Stimulated activated CD4-positive, alpha-beta T cell treated with anti-CD3 and anti-CD28 coated beads, Interleukin-4, amount 100 ng/mL, for 4 hours (primary cell): ENCODE data around the gene GSTM2.
"Not testable (repeated sequence)": the region's sequence is repeated elsewhere in the genome, so short reads cannot be mapped to it uniquely, and the experiment has no call there.

Experiments
- DNase-seq, 2 experiments: peaks; one replicate each; pipeline ENCODE4 v3.0.0-alpha.2; 2020

Gene GSTM2

DNA sequence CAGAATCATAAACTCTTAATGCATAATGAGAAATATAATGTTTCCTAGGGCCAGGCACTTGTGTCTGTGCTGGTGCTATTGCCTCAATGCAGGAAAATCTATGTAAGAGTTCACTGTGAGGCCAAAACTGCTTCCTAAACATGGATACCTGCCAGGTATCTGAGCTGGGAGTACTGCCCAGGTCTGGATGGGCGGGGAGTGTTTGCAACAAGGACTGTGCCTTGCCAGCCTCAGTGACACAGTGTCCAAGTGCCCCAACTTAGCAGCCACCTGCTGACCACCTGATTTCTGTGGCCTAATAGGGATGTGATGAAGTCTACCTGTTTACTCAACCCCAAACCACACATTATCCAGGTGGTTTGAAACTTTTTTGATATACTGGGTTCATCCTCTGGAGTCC, 17.5 kb downstream of the GSTM2 start:
- DNase-seq, result not testable (repeated sequence)

DNA sequence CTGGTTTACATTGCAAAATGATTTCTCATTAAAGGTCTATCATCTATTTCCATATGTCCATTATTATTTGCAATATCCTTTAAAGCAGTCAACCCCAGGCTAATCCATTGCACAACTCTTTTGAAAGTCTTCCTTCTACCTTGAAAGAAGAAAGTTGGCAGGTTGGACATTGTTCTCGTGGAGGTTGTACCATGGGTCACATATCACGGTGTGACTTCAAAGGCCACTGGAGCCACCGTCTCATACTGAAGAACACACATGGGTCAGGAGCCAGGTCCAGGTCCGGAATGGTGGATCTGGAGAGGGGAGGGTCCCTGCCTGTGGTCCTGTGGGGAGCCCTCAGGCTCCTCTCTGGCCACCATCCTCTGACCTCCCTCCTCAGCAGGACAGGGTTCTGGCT, 18.0 kb downstream of the GSTM2 start:
- DNase-seq, result not testable (repeated sequence)

DNA sequence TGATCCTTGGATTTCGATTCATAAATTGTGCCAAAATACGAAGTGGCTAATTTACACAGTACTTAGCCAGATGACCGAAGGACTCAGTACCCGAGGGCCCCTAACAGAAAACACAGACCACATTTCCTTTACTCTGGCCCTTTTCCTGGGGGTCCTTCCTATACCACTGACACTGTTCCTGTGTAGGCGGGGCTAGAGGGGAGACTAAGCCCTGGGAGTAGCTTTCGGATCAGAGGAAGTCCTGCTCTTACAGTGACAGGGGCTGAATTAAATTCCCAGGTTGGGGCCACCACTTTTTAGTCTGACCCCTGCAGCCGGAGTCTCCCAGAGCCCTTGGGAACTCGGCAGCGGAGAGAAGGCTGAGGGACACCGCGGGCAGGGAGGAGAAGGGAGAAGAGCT, 19.3 kb downstream of the GSTM2 start:
- not testable (repeated sequence) for DNase-seq

DNA sequence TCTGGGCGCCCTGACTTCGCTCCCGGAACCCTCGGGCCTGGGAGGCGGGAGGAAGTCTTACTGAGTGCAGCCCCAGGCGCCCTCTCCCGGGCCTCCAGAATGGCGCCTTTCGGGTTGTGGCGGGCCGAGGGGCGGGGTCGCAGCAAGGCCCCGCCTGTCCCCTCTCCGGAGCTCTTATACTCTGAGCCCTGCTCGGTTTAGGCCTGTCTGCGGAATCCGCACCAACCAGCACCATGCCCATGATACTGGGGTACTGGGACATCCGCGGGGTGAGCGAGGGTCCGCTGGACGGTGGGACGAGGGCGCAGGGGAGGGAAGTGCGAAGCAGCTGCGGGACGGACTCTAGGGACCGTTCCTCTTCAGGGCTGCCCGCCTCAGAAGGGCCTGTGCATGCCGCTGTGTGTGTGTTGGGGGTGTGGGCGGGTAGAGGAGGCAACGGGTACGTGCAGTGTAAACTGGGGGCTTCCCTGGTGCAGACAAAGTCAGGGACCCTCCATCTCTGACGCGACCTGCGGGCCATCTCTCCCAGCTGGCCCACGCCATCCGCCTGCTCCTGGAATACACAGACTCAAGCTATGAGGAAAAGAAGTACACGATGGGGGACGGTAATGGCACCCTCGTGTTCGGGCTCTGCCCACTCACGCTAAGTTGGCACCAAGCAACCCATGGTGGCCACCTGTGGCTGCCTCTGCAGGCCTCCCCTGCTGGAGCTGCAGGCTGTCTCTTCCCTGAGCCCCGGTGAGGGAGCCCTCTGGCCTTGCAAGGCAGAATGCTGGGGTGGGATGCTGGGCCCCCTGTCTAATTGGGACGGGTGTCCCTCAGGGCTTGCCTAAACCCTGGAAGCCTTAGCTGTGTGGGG, 20.0 kb downstream of the GSTM2 start, which contains the start of gene GSTM1:
GSTM1 (plus strand) TSS at position 177 of the 859 bp plus-strand sequence; CDS start at position 234, 57 bp downstream.
- no peak for DNase-seq

DNA sequence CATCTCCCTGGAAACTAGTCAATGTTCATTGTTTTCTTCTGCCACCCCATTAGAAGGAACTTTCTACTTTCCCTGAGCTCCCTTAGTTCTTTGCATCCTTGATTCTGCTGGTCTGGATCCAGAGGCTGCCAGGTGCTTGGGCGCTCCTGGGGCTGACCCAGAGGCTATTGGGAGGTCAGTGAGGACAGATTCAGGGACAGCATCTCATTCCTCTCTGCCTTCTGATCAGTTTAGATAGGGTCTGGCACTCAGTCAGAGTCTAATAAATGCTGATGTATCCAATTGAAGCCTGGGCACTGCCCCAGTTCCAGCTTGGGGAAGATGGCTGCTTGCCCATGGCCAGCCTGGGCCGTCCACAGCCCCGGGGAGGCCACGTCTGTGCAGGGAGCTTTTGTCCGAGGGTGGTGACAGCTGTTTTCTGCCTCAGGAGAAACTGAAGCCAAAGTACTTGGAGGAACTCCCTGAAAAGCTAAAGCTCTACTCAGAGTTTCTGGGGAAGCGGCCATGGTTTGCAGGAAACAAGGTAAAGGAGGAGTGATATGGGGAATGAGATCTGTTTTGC, 22.1 kb downstream of the GSTM2 start:
- no peak for DNase-seq

DNA sequence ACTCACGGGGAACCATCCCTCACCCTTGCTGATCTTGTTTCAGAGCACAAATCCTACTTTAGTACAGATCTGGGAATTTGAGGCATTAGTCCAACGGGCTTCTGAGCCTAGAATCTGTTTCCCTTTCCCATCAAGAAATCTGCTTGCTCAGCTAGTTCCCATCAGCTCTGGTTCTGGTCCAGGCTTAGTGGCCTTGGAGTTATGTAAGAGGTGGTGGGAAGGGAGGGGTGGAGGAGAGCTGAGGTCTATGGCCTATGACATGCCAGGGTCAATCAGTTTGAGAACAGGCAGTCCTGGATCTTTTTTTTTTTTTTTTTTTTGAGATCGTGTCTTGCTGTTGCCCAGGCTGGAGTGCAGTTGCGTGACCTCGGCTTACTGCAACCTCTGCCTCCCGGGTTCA, 23.9 kb downstream of the GSTM2 start:
- DNase-seq, result no peak

DNA sequence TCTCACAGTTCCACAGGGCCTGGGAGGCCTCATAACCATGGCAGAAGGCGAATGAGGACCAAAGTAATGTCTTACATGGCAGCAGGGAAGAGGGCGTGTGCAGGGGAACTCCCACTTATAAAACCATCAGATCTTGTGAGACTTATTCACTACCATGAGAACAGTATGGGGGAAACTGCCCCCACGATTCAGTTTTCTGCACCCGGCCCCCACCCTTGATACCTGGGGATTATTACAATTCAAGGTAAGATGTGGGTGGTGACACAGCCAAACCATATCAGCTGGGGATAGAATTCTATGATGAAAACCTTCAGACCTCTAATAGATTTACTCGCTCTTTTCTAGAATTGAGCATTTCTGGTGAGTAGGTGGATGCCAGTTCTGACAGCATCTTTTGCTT, 26.5 kb downstream of the GSTM2 start:
- not testable (repeated sequence) for DNase-seq

DNA sequence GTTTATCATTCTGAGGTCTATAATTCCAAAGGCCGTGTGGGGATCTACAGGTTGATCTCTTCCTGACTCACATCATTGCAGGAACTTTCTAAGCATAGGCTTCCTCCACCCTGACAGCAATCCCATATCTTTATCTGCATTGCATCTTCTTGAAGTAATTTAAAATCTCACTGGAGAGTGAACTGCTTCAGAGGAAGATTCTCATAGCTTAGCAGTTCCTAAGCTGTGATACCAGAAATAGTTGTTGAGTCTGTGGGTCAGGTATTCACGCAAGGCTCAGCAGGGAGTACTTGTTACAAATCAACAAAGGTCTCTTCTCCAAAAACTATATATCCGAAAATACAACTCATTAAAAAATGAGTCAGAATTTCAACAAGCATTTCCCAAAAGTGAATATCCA, 27.3 kb downstream of the GSTM2 start:
- not testable (repeated sequence) for DNase-seq

DNA sequence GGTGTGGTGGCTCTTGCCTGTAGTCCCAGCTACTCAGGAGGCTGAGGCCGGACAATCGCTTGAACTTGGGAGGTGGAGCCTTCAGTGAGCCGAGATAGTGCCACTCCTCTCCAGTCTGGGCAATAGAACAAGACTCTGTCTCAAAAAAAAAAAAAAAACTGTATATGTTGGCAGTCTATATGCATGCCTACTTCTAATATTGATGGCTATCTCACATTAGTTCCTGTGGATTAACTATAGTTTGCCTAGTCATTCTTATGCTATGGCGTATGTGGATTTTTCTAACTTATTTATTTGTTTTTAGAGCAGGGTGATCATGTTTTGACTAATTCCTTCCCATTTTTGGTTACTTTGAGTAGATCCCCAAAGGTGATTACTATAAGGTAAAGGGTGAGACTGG, 29.2 kb downstream of the GSTM2 start:
- DNase-seq, result no peak

DNA sequence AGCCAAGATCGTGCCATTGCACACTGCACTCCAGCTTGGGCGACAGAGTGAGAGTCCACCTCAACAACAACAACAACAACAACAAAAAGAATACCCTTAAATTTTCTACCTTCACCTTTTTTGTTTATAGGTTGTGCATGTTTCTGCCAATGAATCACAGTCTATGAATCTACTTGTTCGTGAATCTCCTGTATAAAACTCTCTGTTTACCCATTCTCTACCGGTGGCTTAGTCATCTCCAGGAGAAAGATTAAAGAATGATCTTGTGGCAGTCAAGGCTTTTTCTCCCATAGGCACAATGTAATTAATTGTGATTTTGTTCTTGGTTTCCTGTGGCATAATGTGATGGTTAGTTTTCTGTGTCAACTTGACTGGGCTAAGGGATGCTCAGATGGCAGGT, 30.0 kb downstream of the GSTM2 start:
- not testable (repeated sequence) for DNase-seq

DNA sequence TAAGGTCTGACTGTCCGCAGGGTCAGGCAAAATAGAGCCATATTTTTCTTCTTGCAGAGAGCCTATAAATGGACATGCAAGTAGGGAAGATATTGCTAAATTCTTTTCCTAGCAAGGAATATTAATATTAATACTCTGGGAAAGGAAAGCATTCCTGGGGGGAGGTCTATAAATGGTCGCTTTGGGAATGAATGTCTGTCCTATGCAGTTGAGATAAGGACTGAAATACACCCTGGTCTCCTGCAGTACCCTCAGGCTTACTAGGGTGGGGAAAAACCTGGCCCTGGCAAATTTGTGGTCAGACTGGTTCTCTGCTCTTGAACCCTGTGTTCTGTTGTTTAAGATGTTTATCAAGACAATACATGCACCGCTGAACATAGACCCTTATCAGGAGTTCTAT, 35.1 kb downstream of the GSTM2 start:
- not testable (repeated sequence) for DNase-seq

DNA sequence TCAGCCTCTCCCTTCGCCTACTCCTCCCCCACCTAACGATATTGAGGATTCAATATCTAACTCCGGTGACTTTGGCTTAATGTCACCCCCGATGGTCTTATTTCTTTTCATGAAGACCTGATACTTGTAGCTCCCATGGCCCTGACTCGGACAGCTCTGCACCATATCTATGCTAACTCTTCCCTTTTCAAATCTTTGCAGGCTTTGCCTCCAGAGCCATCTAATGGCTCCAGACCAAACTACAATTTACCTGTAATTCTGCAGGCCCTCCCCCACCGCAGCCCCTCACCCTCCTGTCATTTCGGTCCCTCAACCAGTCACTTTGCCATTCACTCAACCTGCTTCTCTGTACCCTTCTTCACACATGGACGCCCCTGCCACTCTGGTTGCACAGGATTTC, 36.3 kb downstream of the GSTM2 start:
- DNase-seq, result no peak

DNA sequence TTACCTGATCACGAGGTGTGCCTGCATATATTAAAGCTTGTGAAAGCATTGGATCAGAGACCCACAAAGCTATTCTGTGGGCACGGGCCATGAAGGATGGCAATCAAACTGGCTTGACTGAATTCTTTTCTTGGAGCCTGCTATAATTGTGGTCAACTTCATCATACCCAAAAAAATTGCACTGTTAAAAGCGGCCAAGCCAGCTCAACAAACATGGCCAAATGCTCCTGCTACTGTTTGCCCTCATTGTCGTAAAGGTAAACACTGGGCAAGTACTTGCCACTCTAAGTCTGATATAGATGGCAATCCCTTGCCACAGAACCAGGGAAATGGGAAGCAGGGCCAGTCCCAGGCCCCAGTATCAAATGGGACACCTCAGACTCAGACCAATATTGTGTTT, 37.6 kb downstream of the GSTM2 start:
- DNase-seq, result no peak

DNA sequence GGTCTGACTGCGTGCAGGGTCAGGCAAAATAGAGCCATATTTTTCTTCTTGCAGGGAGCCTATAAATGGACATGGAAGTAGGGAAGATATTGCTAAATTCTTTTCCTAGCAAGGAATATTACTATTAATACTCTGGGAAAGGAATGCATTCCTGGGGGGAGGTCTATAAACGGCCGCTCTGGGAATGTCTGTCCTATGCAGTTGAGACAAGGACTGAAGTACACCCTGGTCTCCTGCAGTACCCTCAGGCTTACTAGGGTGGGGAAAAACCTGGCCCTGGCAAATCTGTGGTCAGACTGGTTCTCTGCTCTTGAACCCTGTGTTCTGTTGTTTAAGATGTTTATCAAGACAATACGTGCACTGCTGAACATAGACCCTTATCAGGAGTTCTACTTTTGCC, 41.1 kb downstream of the GSTM2 start:
- not testable (repeated sequence) for DNase-seq

DNA sequence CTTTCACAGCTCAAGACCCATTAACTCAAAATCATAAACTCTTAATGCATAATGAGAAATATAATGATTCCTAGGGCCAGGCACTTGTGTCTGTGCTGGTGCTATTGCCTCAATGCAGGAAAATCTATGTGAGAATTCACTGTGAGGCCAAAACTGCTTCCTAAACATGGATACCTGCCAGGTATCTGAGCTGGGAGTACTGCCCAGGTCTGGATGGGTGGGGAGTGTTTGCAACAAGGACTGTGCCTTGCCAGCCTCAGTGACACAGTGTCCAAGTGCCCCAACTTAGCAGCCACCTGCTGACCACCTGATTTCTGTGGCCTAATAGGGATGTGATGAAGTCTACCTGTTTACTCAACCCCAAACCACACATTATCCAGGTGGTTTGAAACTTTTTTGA, 42.0 kb downstream of the GSTM2 start:
- not testable (repeated sequence) for DNase-seq

DNA sequence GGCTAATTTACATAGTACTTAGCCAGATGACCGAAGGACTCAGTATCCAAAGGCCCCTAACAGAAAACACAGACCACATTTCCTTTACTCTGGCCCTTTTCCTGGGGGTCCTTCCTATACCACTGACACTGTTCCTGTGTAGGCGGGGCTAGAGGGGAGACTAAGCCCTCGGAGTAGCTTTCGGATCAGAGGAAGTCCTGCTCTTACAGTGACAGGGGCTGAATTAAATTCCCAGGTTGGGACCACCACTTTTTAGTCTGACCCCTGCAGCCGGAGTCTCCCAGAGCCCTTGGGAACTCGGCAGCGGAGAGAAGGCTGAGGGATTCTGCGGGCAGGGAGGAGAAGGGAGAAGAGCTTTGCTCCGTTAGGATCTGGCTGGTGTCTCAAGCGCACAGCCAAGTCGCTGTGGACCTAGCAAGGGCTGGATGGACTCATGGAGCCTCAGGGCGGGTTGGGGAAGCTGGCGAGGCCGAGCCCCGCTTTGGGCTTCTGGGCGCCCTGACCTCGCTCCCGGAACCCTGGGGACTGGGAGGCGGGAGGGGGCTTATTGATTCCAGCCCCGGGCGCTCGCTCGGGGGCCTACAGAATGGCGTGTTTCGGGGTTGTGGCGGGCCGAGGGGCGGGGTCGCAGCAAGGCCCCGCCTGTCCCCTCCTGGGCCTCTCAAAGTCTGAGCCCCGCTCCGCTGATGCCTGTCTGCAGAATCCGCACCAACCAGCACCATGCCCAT, 43.9 kb downstream of the GSTM2 start, which contains the start of gene GSTM5:
GSTM5 (plus strand) TSS at position 659 of the 728 bp plus-strand sequence; CDS start at position 721, 62 bp downstream.
- DNase-seq, result not testable (repeated sequence)

DNA sequence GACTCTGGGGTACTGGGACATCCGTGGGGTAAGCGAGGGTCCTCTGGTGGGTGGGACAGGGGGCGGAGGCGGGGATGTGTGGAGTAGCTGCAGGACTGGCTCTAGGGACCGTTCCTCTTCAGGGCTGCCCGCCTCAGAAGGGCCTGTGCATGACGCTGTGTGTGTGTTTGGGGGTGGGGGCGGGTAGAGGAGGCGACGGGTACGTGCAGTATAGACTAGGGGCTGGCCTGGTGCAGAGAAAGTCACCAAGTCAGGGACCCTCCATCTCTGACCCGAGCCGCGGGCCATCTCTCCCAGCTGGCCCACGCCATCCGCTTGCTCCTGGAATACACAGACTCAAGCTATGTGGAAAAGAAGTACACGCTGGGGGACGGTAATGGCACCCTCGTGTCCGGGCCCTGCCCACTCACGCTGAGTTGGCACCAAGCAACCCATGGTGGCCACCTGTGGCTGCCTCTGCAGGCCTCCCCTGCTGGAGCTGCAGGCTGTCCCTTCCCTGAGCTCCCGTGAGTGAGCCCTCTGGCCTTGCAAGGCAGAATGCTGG, 44.5 kb downstream of the GSTM2 start:
- DNase-seq, result no peak

DNA sequence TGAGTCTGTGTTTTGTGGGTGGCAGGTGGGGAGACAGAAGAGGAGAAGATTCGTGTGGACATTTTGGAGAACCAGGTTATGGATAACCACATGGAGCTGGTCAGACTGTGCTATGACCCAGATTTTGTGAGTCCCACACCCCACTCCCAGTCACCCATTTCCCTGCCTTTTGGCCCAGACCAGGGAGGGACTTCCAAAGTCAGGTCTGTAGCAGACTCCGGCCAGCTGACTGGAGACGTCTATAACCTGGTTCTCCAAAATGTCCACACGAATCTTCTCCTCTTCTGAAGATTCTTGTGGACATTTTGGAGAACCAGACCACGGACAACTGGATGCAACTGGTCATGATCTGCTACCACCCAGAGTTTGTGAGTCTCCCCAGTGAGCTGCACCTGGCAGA, 45.8 kb downstream of the GSTM2 start:
- DNase-seq, result no peak

DNA sequence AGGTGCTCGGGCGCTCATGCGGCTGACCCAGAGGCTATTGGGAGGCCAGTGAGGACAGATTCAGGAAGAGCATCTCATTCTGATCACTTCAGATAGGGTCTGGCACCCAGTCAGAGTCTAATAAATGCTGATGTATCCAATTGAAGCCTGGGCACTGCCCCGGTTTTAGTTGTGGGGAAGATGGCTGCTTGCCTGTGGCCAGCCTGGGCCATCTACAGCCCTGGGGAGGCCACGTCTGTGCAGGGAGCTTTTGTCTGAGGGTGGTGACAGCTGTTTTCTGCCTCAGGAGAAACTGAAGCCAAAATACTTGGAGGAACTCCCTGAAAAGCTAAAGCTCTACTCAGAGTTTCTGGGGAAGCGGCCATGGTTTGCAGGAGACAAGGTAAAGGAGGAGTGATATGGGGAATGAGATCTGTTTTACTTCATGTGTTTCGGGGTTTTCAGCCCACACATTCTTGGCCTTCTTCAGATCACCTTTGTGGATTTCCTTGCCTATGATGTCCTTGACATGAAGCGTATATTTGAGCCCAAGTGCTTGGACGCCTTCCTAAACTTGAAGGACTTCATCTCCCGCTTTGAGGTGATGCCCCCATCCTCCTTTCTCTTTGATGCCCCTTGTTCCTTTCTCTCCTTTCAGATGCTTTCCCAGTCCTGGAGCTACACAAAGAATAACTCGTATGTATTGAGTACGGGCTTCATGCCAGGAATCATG, 47.0 kb downstream of the GSTM2 start:
- no peak for DNase-seq

DNA sequence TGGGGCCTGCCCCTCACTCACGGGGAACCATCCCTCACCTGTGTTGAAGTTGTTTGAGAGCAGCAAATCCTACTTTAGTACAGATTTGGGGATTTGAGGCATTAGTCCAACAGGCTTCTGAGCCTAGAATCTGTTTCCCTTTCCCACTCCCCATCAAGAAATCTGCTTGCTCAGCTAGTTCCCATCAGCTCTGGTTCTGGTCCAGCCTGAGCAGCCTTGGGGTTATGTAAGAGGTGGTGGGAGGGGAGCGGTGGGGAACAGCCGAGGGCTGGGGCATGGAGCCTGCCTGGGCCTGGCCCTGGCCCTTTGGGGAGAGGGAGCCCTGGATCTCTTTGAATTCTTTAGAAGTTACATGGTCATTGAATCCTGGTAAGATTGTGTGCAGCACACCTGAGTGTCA, 48.3 kb downstream of the GSTM2 start:
- no peak for DNase-seq

DNA sequence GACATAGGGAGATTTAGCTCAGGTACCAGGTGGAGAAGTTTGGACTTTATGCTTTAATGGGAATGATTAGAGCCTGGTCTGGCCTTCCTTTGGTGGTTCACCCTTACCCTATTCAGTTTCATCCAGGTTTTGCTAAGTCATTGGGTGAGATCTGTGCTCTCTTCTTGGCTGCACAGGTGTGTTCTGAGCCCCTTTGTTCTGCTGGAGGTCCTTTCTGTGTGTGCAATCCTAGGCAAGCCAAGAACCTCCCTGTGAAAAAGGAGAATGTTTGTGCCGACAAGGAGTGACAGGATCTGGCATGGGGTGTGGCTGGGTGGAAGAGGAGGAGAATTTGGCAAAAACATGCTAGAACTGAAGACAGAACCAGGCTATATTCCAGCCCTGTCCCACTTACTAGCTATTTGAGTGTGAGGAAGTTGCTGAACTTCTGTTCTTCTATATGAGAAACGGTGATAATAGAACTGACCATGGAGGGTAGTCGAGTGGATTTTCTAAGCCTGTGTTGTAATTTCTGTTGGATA, 48.8 kb downstream of the GSTM2 start:
- no peak for DNase-seq

DNA sequence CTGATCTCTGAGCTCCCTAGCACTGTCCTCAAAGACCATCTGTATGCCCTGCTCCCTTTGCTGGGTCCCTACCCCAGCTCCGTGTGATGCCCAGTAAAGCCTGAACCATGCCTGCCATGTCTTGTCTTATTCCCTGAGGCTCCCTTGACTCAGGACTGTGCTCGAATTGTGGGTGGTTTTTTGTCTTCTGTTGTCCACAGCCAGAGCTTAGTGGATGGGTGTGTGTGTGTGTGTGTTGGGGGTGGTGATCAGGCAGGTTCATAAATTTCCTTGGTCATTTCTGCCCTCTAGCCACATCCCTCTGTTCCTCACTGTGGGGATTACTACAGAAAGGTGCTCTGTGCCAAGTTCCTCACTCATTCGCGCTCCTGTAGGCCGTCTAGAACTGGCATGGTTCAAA, 49.9 kb downstream of the GSTM2 start:
- DNase-seq, result no peak
